Right forelimb (tissue), 1 donor: ENCODE measurements around the gene BNC2.
"Not testable (repeated sequence)": the region's sequence is repeated elsewhere in the genome, so short reads cannot be mapped to it uniquely, and the experiment has no call there.

Experiments
- DNase-seq: peaks from one replicate; pipeline ENCODE4 v3.0.0-alpha.2; 2018

The BNC2 gene, protein sequence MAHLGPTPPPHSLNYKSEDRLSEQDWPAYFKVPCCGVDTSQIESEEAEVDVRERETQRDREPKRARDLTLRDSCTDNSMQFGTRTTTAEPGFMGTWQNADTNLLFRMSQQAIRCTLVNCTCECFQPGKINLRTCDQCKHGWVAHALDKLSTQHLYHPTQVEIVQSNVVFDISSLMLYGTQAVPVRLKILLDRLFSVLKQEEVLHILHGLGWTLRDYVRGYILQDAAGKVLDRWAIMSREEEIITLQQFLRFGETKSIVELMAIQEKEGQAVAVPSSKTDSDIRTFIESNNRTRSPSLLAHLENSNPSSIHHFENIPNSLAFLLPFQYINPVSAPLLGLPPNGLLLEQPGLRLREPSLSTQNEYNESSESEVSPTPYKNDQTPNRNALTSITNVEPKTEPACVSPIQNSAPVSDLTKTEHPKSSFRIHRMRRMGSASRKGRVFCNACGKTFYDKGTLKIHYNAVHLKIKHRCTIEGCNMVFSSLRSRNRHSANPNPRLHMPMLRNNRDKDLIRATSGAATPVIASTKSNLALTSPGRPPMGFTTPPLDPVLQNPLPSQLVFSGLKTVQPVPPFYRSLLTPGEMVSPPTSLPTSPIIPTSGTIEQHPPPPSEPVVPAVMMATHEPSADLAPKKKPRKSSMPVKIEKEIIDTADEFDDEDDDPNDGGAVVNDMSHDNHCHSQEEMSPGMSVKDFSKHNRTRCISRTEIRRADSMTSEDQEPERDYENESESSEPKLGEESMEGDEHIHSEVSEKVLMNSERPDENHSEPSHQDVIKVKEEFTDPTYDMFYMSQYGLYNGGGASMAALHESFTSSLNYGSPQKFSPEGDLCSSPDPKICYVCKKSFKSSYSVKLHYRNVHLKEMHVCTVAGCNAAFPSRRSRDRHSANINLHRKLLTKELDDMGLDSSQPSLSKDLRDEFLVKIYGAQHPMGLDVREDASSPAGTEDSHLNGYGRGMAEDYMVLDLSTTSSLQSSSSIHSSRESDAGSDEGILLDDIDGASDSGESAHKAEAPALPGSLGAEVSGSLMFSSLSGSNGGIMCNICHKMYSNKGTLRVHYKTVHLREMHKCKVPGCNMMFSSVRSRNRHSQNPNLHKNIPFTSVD

DNA sequence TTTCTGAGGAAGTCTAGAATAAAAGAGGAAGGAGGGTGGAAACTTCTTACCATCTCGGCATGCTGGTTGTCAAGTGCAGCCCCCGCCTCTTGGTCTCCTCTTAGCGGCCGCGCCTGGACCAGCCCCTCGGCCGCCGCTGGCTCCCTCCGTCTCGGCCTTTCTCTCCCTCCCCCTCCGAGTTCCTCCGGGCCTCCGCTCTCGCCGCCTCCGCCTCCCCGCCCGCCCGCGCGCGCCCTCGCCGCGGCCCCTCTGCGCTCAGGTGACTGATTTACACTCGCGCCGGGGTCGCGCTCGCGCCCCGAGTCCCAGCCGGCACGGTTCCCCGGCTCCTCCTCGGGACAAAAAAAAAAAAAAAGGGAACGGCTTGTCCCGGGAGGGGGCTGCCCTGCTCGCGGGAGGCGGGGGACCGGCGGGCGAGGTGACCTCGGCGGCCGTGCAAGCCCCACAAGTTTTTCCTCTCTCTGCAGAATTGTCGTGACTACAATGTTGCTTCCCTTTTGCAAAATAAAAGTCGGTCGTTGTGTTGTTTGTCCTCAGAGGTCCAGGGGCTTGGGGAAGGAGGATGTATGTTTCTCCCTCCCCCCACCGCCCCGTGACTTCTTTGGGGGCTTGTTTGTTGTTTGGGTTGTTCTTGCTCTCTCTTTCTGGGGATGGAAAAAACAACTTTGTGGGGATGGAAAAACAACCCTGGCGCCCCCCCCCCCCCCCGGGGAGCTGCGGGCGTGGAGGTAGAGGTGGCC is at the start of gene BNC2:
TSS of gene BNC2 (minus strand) at position 75 of the 740 bp plus-strand sequence. CDS start at position 53, 22 bp downstream.
- peak; percentile 87 for DNase-seq

DNA sequence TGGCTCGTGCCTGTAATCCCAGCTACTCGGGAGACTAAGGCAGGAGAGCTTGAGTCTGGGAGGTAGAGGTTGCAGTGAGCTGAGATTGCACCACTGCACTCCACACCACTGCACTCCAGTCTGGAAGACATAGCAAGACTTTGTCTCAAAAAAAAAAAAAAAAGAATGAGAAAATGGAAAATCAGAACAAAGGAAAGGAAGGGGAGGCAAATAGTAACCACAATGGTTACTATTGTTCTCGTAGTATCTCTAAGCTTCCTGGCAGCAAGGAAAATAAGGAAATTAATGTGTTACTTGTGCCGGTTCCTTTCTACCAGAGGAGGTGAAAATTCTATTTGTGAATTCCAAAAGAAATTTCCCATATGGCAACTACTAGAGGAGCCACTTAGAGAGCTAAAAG is 48.5 kb upstream of the BNC2 start:
- DNase-seq = no peak

DNA sequence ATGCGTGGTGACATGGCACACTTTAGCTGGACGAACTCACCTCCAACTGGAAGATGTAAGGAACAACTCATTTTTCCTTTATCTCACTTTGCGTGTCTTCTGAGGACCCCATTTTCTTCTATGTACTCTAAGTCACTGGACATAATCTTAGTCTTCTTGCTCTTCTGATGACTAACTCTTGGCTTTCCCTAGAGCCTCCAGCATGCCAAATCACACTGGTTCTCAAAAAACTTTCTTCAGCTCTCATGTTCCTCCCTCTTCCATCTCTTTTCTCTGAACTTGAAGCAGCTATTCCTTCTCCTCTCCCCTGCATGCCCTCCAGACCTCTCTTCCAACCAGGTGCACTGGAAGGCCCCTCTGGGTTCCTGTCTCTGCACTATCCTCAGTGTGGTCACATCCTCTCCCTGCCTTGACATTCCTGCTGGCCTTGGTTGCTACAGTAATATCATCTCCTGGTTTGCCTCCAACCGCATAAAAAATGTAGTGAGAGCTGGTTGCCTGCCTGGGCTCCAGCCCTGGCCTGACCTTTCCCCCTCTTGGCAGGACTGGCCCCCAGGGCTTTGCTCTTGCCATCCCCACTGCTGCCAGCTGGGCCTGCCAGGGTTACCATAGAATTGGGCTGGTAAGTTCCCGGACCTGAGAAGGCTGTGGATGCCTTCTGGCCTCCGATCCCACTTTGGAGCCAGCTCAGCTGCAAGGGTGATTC is 44.8 kb upstream of the BNC2 start:
- DNase-seq = no peak

DNA sequence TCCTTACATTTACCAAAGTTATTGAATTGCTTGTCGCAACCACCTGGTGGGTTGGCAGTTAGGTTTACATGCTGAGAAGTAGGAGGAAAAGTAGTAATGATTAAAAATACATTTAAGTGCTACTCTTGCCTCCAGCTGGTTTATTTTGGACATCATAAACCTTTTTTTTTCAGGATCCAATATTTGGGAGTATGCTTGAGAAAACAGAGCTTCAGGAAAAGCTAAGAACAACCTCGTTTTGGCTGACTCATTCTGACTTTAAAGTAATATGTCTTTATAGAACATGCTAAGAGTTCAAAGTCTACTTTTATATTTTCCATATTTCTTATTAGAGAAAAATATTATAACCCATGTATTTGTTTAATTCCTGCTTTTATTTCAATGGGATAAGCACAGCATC is 41.7 kb upstream of the BNC2 start:
- no peak for DNase-seq

DNA sequence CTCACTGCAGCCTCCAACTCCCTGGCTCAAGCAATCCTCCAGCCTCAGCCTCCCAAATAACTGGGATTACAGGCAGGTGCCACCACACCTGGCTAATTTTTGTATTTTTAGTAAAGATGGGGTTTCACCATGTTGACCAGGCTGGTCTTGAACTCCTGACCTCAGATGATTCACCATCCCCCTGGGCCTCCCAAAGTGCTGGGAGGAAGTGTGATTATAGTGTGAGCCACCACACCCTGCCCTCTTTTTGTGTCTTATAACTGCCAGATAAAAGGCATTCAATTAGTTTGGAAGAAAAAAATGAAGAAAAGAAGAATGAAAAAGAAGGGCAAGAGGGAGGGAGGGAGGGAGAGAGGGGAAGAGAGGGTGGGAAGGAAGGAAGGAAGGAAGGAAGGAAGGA is 37.7 kb upstream of the BNC2 start:
- not testable (repeated sequence) for DNase-seq

DNA sequence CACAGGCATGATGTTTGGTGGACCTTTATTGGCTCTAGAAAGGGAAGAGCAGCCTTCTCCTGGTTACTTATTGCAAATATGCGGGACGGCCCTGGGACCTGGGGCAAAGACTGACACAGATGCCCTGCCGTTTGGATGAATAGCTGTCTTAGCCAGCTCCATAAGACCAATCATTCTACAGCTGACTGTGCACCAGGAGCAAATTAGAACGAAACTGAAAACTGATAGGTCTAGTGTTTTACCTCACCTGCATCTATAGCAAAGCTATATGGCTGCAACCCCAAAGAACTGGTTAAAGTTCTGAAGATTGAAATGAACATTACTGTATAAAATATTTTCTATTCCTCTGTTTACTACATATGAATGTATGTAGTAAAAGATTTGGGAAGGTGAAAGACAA is 34.2 kb upstream of the BNC2 start:
- DNase-seq = no peak

DNA sequence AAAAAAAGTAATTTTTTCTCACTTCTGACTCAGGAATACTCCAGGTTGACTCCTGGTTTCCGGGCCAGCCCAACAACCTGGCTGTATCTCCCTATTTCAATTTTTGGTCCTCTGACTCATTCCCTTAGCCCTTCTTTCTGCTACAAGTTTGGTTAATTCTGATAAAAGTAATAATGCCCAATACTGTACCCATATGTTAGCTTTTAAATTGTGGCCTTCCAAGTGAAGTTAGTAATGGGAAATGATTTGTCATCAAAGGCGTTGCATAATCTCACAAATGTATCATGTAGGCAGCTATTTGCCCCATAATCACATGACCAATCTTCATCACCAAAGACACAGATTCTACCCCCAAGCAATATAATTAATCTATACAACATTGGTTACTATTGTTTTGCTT is 31.1 kb upstream of the BNC2 start:
- DNase-seq = no peak

DNA sequence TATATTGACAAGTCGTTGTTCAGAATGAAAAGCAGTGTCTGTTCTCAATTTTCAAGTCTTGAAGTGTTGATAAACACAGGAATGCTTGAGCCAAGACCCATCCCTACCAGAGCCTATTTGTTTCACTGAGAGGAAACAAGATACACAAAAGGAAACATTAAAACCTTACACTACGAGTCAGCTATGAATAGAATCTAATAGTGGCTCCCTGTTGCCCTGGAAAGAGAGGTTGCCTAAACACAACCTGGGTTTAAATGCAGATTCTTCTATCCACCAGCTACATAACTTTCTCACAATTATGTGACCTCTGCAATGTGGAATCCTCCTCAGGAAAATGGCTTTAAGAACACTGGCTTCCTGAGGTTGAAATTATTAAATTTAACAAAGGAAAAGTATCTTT is 29.1 kb upstream of the BNC2 start:
- no peak for DNase-seq

DNA sequence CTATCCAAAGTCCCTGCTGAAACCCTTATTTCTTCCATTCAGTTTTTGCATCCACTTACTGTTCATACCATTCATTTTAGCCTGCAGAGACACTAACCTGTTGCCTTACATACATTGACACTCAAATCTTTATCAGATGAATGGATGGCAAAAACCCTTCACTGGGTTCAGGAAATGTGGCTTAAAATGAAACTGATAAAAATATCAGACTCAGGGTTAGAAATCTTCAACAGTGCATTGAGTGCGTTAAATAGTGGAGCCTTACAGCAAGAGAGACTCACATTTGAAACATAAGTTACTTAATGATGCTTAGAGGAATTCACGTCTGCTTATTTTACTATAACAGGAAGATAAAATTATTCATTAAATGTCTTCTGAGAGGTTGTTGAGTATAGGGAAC is 28.0 kb upstream of the BNC2 start:
- no peak for DNase-seq

DNA sequence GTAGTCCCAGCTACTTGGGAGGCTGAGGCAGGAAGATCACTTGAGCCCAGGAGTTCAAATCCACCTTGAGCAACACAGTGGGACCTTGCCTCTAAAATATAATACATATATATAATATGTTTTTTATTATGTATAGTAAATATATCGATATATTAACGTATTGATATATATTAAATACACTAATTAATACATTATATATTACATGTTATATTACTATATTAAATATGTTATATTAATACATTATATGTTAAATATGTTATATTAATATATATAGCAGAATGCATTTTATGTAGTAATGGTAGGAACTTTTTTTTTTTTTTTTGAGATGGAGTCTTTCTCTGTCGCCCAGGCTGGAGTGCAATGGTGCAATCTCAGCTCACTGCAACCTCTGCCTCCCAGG is 18.1 kb upstream of the BNC2 start:
- no peak for DNase-seq

DNA sequence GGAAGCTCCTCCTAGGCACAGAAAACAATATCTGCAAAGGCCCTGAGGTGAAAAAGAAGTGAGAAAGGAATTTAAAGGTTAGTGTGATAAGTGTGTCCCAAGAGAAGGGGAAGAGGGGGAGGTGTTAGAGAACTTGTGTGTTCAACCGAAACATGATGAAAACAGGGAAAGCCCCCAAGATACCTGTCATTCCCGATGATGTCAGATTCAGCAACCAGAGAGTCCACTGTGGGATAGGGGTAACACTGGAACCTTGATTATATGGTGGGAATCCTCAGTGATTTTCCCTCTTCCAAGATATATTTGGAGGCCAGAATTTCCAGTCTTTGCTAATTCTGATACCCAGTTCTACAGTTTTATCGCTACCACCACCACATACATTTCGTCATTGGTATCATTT is 15.5 kb upstream of the BNC2 start:
- no peak for DNase-seq

DNA sequence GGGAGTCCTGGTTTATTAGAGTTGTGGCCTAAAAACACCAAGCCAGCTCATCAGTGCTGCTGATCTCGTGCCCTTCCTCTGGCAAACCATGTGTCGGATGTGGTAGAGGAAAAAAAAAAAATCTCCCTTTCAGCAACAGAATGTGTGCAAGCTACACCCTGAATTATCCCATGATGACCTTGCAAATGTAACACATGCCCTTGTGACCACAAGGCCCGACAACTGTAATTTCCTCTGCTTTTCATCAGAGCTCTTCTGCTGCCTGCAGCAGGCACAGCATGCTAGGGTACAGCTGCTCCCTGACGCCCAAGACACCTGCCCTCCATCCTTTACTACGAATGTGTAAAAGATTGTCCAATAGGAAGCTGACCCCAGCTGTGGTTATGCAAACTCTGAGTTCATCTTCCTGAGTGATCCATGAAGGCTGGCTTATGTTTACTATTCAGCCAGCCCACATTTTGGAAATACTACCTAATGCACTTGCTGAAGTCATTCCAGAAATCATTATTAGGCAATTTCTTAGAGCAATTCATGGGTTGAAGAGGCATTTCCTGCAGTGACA is 14.6 kb upstream of the BNC2 start:
- no peak for DNase-seq

DNA sequence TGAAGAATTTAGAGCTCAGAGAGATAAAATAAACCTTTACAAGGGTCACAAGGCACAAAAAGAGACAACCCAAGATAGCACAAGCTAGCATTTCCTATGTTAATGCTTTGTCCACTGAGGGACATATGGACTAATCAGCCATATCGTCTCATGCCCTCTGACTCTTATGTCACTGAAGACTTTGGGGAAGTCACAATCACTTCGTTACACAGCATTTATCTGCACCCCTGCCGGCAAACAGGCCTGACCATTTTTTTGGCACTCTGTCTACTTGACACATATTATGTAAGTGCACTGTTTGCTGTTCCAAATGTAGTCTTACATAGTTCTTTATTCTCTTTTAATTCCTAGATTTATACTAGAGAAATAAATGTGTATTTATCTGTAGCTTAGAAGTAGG is 13.9 kb upstream of the BNC2 start:
- no peak for DNase-seq

DNA sequence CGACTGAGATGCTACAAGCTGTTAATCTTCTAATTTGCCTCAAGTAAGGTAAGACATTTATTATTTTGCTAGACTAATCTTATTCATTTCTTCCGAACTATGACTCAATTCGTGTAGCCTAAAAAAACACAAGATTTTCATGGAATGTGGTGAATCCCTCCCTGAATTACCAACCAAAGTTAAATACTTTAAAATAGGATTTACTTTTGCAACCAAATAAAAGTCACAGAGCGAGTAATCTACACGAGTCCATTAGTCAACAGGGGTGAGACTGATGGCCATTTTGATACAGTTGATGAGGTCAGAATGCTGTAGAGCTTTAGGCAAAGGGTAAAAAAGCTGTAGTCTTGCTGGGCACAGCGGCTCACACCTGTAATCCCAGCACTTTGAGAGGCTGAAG is 13.1 kb upstream of the BNC2 start:
- DNase-seq = no peak

DNA sequence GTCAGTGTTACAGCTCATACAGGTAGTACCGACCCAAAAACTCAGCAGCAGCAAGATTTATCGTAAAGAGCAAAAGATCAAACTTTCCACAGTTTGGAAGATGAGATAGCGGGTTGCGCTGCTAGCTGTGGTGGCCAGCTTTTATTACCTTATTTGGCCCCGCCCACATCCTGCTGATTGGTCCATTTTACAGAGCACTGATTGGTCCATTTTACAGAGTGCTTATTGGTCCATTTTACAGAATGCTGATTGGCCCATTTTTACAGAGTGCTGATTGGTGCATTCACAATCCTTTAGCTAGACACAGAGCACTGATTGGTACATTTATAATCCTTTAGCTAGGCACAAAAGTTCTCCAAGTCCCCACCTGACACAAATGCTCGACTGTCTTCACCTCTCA is 12.0 kb upstream of the BNC2 start:
- not testable (repeated sequence) for DNase-seq

DNA sequence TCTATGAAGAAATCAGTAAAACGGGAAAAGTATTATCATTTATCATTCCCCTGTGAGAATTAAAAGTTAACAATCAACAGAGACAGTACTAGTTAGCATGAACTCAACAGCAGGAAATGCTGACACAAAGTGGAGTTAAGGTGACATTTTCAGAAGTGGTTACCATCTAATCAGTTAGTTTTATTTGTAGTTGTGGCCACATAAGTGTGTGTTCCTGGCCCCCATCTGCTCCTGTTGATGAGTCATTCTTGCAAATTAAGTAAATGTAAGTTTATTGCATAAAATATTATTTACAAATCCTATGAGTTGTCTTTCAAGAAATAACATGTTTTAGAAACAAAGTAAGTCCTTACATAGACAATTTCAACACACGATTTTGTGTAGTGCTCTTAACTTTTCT is 8.9 kb upstream of the BNC2 start:
- no peak for DNase-seq

DNA sequence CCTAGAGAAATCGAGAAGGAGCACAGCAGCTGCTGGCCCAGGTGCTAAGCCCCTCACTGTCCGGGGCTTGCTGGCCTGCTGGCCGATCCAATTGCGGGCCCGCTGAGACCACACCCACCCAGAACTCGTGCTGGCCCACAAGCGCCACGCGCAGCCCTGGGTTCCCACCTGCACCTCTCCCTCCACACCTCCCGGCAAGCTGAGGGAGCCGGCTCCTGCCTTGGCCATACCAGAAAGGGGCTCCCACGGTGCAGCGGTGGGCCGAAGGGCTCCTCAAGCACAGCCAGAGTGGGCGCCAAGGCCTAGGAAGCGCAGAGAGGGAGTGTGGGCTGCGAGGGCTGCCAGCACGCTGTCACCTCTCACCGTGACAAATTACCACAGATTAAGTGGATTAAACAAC is 6.8 kb upstream of the BNC2 start:
- no peak for DNase-seq

DNA sequence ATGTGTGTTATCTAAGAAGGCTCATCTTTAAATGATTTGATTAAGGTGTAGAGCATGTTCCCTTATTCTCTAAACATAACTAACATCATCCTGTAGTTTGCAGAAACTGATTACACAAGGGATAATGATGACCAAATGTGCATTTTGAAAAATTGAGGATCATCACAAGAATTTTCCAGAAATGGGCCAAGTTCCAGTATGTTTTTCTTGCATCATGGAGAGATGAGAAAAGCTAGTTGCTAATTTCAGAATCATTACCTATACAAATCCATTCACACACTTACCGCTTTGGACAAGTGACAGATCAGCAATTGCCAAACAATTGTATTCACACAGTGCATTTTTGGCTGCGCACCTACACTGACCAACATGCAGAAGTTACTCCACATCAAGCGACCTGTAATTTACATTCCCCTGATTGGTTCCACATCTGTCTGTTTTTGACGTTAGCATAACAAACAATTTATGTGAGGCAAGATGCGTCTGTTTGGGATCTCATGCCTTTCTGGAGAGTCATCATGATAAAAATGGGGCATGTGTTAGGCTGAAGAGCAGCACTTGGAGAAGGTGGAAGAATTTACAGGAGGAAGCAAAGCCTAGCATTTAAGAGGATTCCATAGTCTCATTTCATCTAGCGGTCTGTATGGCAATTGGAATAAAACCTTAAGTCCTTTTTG is 2.8 kb upstream of the BNC2 start:
- no peak for DNase-seq

DNA sequence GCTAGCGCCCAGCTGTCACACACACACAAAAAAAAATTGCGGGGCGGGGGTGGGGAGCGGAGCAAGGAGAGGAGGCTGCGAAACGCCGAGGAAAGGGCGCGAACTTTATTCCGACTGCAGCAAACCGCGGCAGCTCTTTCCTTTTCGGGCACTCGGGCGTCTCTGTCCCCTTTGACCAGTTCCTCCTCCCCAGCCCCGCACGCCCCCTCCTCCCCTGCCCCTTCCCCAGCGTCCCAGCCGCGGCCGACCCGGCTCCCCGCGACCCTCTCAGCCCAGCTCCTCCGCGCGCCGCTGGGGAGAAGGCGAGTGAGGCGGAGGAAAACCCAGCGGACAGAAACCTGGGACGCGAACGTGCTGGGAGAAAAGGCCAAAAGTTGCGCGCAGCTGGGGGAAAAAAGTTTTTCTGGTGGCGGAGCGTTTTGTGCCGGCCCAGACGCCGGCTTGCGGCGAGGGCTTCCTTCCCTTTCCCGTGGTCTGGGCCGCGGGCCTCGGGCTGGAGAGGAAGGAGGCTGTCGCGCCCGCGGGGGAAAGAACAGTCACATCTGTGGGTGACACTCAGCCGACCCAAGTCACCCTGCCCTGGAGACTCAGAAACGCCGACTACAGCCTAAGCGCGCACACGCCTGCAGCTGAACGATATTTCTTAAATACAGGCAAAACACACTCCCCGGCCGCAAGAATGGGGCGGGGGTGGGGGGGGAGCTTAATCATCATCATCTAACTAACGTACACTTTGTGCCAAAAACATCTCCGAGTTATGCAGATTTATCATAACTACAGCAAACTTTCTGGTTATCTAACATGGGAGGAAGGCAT is 1.1 kb upstream of the BNC2 start:
- DNase-seq = peak; percentile 77

DNA sequence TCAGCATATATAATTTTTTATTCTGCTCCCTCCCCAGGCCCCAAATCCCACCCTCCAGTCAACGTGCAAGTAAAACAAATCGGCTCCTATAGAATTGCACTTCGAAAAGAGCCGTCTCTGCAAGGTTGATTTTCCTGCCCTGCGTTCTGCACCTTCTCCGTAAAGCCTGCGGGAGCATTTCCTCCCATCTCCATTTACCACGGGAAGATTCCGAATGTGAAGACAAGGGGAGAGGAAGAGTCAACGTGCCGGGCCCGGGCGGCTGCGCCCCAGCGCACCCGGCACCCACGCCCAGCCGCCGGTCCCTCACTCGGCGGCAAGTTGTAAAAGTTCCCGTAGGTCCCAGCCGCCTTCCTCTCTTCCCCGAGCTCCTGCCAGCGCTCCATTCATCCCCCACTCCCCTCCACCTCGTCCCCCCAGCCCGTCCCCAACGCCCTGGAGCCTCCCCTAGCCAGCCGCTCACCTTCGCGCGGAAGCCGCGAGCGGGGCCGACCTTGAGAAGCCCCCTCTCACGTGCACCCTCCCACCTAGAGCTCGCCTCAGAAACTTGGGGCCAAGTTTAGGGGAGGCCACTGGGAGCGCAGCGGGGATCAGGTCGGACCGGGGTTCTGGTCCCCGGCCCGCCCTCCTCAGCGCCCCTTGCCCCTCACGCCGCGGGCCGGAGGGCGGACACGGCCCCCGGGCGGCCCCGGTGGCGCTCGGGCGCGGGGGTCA is 431 bp downstream of the BNC2 start:
- peak; percentile 76 for DNase-seq
